A673 (cell line): Measurements from ENCODE around the gene POU1F1. TPM values are rescaled to one million over a fixed set of nuclear protein-coding genes. Genes with fewer than 3 reads are reported as not detected.

Experiments
- BruUV-seq: library from RNA; stranded (reverse); fragments of 400-500 nt; replicated peaks from 2 replicates; lab custom pipeline; 2021; lab: Mats Ljungman, UMichigan
- CTCF ChIA-PET: fragments of 300-600 bp; sonication (Branson Sonifier 250); formaldehyde crosslinking; loops from one replicate; lab custom pipeline; 2022; ENCODE audit warnings: antibody characterized with exemption; lab: Charles Lee
- POLR2A ChIA-PET: fragments of 300-600 bp; sonication (Branson Sonifier 250); formaldehyde crosslinking; loops from one replicate; lab custom pipeline; 2022; ENCODE audit warnings: antibody characterized with exemption; ENCODE audit not compliant: low non-redundant PET; lab: Charles Lee
- DNase-seq: peaks from one replicate; pipeline ENCODE4 v3.0.0-alpha.2; 2015; ENCODE audit warnings: low spot score
- H3K27ac ChIP-seq: fragments of 200-600 bp; sonication (generic); 2 replicates; pipeline ENCODE4 v1.5.1; 2016; ENCODE audit warnings: mixed run types, low read depth, mild to moderate bottlenecking, mixed read lengths, antibody characterized with exemption, low read length; ENCODE audit not compliant: poor library complexity, severe bottlenecking
- H3K27me3 ChIP-seq: fragments of 200-600 bp; sonication (generic); replicated peaks from 2 replicates; pipeline ENCODE4 v1.6.1; 2017; ENCODE audit warnings: mixed run types, low read depth, mild to moderate bottlenecking, mixed read lengths, antibody characterized with exemption, low read length; ENCODE audit not compliant: insufficient read depth, poor library complexity
- H3K36me3 ChIP-seq: fragments of 200-600 bp; sonication (generic); 2 replicates; pipeline ENCODE4 v1.6.1; 2016; ENCODE audit warnings: mixed run types, mild to moderate bottlenecking, mixed read lengths, antibody characterized with exemption, low read length; ENCODE audit not compliant: insufficient read depth, poor library complexity, severe bottlenecking
- H3K4me1 ChIP-seq: fragments of 200-600 bp; sonication (generic); 2 replicates; pipeline ENCODE4 v1.6.1; 2017; ENCODE audit warnings: mixed run types, mild to moderate bottlenecking, mixed read lengths, antibody characterized with exemption, low read length; ENCODE audit not compliant: insufficient read depth, poor library complexity, severe bottlenecking
- H3K4me3 ChIP-seq: fragments of 200-600 bp; sonication (generic); 2 replicates; pipeline ENCODE4 v1.5.1; 2016; ENCODE audit warnings: low read depth, mixed run types, mild to moderate bottlenecking, mixed read lengths, low read length; ENCODE audit not compliant: poor library complexity, severe bottlenecking
- H3K9me3 ChIP-seq: fragments of 200-600 bp; sonication (generic); 2 replicates; pipeline ENCODE4 v1.6.1; 2016; ENCODE audit warnings: mixed run types, low read depth, mild to moderate bottlenecking, mixed read lengths, antibody characterized with exemption, low read length; ENCODE audit not compliant: poor library complexity, severe bottlenecking
- EZH2 ChIP-seq: fragments of 200-600 bp; sonication (generic); IDR thresholded peaks from 2 replicates; pipeline ENCODE4 v1.6.1; 2017; ENCODE audit warnings: borderline replicate concordance, low read depth, mild to moderate bottlenecking, mixed read lengths, antibody characterized with exemption, low read length; ENCODE audit not compliant: poor library complexity, severe bottlenecking
- intact Hi-C: fragments of 100-400 bp; cut with micrococcal nuclease; formaldehyde crosslinking; loops from one replicate; pipeline ENCODE4 v1.10.0; 2022; ENCODE audit not compliant: unreplicated experiment
- total RNA-seq: library from RNA; stranded (reverse); gene quantifications from 2 replicates; pipeline ENCODE4 v1.2.3, GENCODE V29; 2021
- TF ChIP-seq, protein P1 (sequence below): fragments of 300-800, 200-600 bp; sonication (generic); conservative IDR thresholded peaks from 2 replicates; pipeline ENCODE4 v1.5.1; 2017; ENCODE audit warnings: low read depth, mild to moderate bottlenecking, antibody characterized with exemption, low read length, moderate library complexity, mixed read lengths

The POU1F1 gene
- total RNA-seq, 1 experiment from 2014 or later, result 47.5 TPM

DNA sequence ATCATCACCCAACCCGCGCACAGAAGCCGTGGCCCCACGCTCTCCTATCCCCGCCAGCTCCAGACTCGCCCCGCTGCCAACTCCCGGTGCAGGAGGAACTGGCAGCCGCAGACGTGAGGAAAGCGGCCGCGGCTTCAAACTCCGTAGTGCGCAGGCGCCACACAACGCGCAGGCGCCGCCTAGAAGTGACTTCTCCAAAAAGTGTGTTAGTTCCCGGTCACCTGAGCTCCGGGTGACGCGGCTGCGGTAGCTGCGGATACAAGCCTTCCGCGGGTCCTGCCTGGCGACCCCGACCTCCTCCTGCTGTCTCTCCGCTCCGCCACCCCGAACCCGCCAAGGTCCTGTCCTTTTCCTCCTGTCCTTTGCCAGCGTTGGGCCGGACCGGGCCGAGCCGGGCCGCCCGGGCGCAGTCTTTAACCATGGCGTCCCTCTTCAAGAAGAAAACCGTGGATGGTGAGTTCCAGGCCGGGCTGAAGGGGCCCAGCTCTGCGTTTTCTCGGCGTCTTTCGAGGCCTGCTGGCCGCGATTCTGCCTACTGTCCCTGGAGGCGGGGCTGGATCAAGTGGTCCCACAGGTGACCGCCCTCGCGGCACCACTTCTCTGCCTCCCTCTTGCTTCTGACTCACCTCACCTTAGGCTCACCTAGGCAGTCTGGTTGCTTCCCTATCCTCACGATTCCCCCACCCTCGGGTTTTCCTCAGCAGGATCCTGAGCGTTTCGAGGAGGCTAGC is 49.1 kb downstream of the POU1F1 start, which contains the start of gene CHMP2B:
CHMP2B (plus strand) TSS at position 206 of the 731 bp plus-strand sequence; CDS start at position 420, 214 bp downstream.
- Histone ChIP-seq H3K9me3 (no peaks in the 10 kb centered on the region), H3K4me3 (peak within 1 kb of the TSS; percentile 79), H3K36me3 (no peaks in the 10 kb centered on the region), H3K4me1 (peaks cover 22% of the 10 kb centered on the region), H3K27ac (peak within 1 kb of the TSS; percentile 76), H3K27me3 (no peaks in the 10 kb centered on the region)
- intact Hi-C loops, result no loop called here
- ChIA-PET CTCF (no interaction called here), POLR2A (interaction anchor here (0.5 kb wide), 1 partner anchor 441 kb away, joined by 3 read pairs; no protein-coding TSS in a partner anchor)
- TF ChIP-seq EZH2, result no peak
- TF ChIP-seq, protein P1, sequence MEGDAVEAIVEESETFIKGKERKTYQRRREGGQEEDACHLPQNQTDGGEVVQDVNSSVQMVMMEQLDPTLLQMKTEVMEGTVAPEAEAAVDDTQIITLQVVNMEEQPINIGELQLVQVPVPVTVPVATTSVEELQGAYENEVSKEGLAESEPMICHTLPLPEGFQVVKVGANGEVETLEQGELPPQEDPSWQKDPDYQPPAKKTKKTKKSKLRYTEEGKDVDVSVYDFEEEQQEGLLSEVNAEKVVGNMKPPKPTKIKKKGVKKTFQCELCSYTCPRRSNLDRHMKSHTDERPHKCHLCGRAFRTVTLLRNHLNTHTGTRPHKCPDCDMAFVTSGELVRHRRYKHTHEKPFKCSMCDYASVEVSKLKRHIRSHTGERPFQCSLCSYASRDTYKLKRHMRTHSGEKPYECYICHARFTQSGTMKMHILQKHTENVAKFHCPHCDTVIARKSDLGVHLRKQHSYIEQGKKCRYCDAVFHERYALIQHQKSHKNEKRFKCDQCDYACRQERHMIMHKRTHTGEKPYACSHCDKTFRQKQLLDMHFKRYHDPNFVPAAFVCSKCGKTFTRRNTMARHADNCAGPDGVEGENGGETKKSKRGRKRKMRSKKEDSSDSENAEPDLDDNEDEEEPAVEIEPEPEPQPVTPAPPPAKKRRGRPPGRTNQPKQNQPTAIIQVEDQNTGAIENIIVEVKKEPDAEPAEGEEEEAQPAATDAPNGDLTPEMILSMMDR, result no peak
- DNase-seq, result peak; percentile 95
- no TSS peak for BruUV-seq

DNA sequence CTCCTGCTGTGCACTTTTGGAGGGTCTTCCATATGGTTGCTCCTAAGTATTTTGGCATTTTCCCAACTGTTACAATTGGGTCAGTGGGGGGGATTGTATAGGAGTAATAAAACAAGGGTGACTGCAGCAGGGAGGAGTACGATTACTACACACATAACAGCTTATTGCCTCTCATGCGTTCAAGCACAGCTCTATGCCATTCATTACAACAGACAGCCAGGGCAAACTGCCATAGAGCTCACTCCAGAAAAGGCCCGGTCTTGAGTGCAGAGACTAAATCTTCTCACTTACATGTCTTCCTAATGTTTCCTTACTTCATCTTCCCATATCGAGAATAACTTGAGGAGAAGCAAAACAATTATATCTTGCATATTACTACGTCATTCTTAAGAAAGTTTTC is 50.7 kb downstream of the POU1F1 start:
- no peaks in the 10 kb centered on the region for H3K9me3 ChIP-seq
- ChIA-PET CTCF (no interaction called here), POLR2A (interaction anchor here (0.6 kb wide), 1 partner anchor 29 kb away, joined by 3 read pairs; no protein-coding TSS in a partner anchor)
- H3K4me1 ChIP-seq, result peaks cover 22% of the 10 kb centered on the region
- TF ChIP-seq EZH2, result no peak
- TF ChIP-seq, protein P1, result no peak
- peak; percentile 45 for DNase-seq
- H3K27ac ChIP-seq, result no peak overlapping the region
- H3K36me3 ChIP-seq, result no peaks in the 10 kb centered on the region
- intact Hi-C loops, result no loop called here
- BruUV-seq, result no TSS peak
- no peaks in the 10 kb centered on the region for H3K27me3 ChIP-seq
- no peak overlapping the region for H3K4me3 ChIP-seq

DNA sequence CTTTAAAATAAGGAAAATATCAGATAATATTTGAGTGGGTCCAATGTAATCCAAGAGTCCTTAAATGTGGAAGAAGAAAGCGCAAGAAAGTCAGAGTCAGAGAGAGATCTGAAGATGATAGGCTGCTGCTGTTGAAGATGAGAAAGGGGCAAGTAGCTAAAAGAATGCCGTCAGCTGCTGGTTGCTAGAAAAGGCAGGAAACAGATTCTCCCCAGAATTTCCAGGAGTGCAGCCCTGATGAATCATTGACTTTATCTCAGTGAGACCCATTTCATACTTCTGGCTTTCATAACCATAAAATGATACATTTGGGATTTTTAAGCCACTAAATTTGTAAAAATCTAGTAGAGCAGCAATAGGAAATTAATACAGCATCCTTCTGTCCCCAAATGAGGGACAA is 56.8 kb downstream of the POU1F1 start:
- Histone ChIP-seq H3K4me3 (no peak overlapping the region), H3K4me1 (no peaks in the 10 kb centered on the region), H3K27ac (no peak overlapping the region), H3K9me3 (no peaks in the 10 kb centered on the region), H3K36me3 (no peaks in the 10 kb centered on the region), H3K27me3 (peaks cover 13% of the 10 kb centered on the region)
- no peak for TF ChIP-seq EZH2
- TF ChIP-seq, protein P1, result no peak
- intact Hi-C loops, result no loop called here
- ChIA-PET POLR2A (no interaction called here), CTCF (no interaction called here)
- BruUV-seq, result no TSS peak
- no peak for DNase-seq
